GM12864 (cell line): ENCODE results near the gene PPP1R15B.

Experiments used
- DNase-seq: peaks from one replicate; pipeline ENCODE4 v3.0.0-alpha.2; 2011; ENCODE audit warnings: low read depth
- H3K4me3 ChIP-seq: 2 replicates; pipeline ENCODE4 v1.5.1; 2011; ENCODE audit warnings: mild to moderate bottlenecking, low read depth, low read length, control low read depth
- TF ChIP-seq, protein P1 (sequence below): IDR thresholded peaks from 2 replicates; pipeline ENCODE4 v1.5.1; 2011; ENCODE audit warnings: low read depth, mild to moderate bottlenecking, moderate library complexity, low read length, control low read depth, inconsistent platforms; ENCODE audit errors: missing control alignments

PPP1R15B gene

DNA sequence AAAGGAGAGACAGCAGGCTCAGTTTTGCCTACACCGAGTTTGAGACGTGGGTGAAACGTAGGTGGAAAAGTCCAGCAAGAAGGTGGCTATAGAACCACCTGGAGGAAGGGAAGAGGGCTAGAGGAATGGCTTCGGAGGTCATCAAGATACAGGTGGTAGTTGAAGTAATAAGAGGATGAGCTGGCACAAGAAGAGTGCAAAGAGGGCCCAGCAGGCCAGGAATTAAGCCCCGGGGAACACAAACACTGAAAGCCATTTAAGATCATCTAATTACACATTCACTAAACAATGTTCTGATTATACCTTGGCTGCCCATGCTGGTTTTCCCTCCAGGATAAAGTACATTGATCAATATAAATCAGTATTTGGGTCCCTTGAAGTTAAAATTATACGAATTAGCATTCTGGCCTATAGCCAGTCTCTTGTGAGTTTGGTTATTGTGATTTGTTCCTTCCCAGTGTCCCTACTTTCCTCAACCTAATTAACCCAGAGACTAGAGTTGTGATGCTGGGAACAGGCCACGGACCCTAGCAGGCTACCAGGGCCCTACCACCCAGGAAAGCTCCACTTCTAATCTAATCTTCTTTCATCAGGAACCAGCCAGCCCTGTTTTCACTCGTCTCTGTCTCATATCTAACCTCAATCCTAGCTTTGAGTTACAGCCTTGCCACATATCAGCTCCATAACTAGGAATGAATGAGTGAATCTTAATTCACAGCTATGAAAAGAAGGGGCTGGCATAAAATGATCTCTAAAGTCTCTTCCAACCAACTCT, 26.4 kb upstream of the PPP1R15B start:
- H3K4me3 ChIP-seq, result no peak overlapping the region
- TF ChIP-seq, protein P1, sequence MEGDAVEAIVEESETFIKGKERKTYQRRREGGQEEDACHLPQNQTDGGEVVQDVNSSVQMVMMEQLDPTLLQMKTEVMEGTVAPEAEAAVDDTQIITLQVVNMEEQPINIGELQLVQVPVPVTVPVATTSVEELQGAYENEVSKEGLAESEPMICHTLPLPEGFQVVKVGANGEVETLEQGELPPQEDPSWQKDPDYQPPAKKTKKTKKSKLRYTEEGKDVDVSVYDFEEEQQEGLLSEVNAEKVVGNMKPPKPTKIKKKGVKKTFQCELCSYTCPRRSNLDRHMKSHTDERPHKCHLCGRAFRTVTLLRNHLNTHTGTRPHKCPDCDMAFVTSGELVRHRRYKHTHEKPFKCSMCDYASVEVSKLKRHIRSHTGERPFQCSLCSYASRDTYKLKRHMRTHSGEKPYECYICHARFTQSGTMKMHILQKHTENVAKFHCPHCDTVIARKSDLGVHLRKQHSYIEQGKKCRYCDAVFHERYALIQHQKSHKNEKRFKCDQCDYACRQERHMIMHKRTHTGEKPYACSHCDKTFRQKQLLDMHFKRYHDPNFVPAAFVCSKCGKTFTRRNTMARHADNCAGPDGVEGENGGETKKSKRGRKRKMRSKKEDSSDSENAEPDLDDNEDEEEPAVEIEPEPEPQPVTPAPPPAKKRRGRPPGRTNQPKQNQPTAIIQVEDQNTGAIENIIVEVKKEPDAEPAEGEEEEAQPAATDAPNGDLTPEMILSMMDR, result no peak
- DNase-seq, result no peak

DNA sequence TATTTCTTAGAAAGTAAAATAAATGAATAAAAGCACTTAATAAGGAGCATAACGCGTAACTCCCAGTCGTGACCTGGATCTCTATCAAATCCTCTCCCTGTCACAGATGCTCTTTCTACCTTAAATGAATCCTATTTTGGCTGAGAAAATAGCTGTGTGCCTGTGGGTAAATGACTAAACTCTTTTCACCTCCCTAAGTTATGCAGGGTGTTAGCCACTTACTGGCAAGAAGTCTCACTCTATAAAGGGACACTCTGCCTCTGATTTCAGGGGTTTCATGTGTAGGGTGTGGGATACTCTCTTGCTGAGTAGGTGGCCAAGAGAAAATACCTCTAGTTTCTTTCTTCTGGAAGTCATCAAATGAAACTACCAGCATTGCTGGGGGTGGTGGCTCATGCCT, 24.3 kb upstream of the PPP1R15B start:
- DNase-seq, result no peak
- no peak overlapping the region for H3K4me3 ChIP-seq
- TF ChIP-seq, protein P1, result no peak

- H3K4me3 ChIP-seq, result no peak overlapping the region
- TF ChIP-seq, protein P1, result no peak
- DNase-seq, result no peak
Measured at GRCh38 chr1:204435381-204435831, 23.8 kb upstream of the PPP1R15B start.

DNA sequence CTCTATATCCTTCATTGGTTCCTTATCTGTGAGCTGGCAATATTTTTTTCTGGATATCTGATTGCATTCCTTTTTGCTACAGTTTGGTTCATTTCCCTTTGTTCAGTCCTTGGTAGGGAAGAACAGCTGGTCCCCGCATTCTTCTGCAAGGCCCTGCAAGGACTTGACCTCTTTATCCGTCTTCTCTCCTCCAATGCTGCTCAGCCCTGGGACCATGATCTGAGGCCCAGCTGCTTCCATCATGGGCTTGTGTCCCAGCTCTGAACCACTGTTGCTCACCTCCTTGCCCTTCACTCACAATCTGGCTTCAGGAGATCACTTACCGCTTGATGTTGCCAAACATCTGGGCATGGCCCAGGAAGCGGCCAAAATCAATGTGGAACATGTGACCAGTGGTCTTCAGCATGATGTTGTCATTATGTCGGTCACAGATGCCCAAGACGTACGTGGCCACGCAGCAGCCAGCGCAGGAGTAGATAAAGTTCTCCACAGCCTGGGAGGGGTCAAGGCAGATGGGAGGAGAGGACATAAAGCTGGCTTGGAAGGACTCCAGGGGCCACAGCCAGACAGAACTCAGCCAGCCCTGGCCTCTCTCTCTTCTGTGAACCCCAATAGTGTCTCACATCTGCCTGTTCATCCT, 22.6 kb upstream of the PPP1R15B start:
- TF ChIP-seq, protein P1, result no peak
- no peak for DNase-seq
- H3K4me3 ChIP-seq, result no peak overlapping the region

DNA sequence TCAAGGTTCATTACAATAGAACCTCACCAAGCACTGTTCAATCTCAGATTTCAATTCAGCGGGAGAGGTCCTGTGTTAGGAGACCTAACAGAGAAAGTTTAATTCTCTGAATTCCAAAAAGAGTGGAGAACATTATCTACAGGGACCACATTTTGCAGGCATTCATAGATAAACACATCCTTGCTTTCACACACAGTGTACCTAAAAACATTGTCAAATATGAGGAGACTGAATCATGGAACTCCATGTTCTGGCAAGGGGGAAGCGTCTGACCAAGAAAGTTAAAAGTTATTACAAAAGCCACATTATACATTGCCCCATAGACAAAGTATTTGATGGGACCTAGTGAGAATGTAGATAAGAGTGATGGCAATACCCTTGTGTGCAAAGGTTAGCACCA, 21.1 kb upstream of the PPP1R15B start:
- no peak overlapping the region for H3K4me3 ChIP-seq
- DNase-seq, result no peak
- TF ChIP-seq, protein P1, result no peak

DNA sequence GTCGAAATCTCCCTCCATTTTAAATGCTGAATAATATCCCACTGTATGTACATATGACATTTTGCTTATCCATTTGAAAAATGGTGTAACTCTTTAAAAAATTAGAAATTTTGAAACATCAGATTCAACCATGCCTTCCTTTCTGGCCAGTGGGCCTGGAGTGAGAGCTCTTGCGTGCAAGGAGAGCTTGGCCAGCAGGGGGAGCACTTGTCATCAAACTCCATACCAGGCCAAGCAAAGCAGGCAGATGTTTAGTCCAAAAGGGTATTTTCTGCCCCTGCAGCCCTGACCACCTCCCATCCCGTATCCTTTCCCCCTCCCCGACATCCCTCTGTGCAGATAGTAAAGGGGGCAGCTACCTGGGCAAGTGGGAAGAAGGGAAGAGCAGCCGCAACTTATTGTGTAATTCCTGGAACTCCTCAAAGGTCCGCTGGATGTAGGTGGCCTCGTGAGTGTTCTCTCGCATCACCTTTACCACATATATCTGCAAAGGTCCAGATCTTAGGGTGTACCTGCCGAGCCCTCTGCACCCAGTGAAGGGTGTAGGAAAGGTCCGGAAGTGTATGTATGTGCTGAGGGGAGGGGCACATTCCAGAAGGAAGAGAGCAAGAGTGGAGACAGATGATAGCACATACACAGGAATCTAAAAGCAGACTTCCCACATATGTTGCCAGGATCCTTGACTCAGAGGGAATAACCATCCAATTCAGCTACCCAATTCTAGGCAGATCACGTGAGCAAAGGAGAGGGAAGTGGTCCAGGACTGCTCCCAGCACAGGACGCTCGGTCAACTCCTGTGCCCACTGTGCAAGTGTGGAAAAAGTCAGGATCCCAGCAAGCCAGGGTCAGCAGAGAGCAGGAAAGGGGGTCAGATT, 19.9 kb upstream of the PPP1R15B start:
- DNase-seq, result no peak
- TF ChIP-seq, protein P1, result peak; percentile 90
- H3K4me3 ChIP-seq, result no peak overlapping the region
